K562 (cell line): ENCODE results near the gene RNF217. TPM values are rescaled to one million over a fixed set of nuclear protein-coding genes. Genes with fewer than 3 reads are reported as not detected.

Experiments used
- C11orf30 ChIP-seq: fragments of 450-650 bp; IDR thresholded peaks from 2 replicates; pipeline ENCODE4 v1.6.1; 2016; ENCODE audit warnings: low read depth, mild to moderate bottlenecking
- L3MBTL2 ChIP-seq: fragments of 450-650 bp; IDR thresholded peaks from 2 replicates; pipeline ENCODE4 v1.6.1; 2016; ENCODE audit warnings: mild to moderate bottlenecking, moderate library complexity
- MAFG ChIP-seq: fragments of 450-650 bp; conservative IDR thresholded peaks from 2 replicates; pipeline ENCODE4 v1.6.1; 2016; ENCODE audit warnings: missing genetic modification characterization, missing compliant biosample characterization
- NONO ChIP-seq, 2 experiments: fragments of 200-400 bp in 1 of 2; fragments of 450-650 bp in 1 of 2; formaldehyde crosslinking in 1 of 2; IDR thresholded peaks; 2 replicates each; pipeline ENCODE4 v1.6.1; 2017; ENCODE audit warnings: low read depth in 2 of 2, mild to moderate bottlenecking in 2 of 2, moderate library complexity in 2 of 2, low read length in 1 of 2
- PHF21A ChIP-seq: fragments of 450-650 bp; IDR thresholded peaks from 2 replicates; pipeline ENCODE4 v1.6.1; 2017; ENCODE audit warnings: low read depth, borderline replicate concordance
- POLR2H ChIP-seq: IDR thresholded peaks from 2 replicates; pipeline ENCODE4 v1.6.1; 2016; ENCODE audit warnings: missing genetic modification characterization, low read depth, mild to moderate bottlenecking, control low read depth, missing compliant biosample characterization, moderate library complexity
- RAD51 ChIP-seq: fragments of 450-650 bp; IDR thresholded peaks from 2 replicates; pipeline ENCODE4 v1.7.1; 2016; ENCODE audit warnings: low read depth, mild to moderate bottlenecking, borderline replicate concordance
- TAF7 ChIP-seq: fragments of 450-650 bp; IDR thresholded peaks from 2 replicates; pipeline ENCODE4 v1.6.1; 2016; ENCODE audit warnings: missing genetic modification characterization, missing compliant biosample characterization
- polyA plus RNA-seq, 8 experiments: library from polyadenylated mRNA; depleted of rRNA in 4 of 8; stranded (reverse) in 5 of 8; unstranded in 3 of 8; fragments of >200 nt; fragmentation: Nextera tagmentation in 2 of 8; fragmentation: Illumina TruSeq in 1 of 8; extraction: Ambion mirVana in 2 of 8; extraction: Trizol in 1 of 8; gene quantifications; 2 replicates each; pipeline versions ENCODE4 v1.2.1 to v1.2.3, GENCODE V29; 2011 to 2014; ENCODE audit warnings: inconsistent platforms in 1 of 8, missing spikeins in 1 of 8
- total RNA-seq, 7 experiments: library from RNA; depleted of rRNA in 6 of 7; stranded (reverse); fragments of >200 nt in 6 of 7; fragmentation: Illumina TruSeq in 2 of 7; extraction: Trizol in 2 of 7; gene quantifications; 2 replicates each; pipeline versions ENCODE4 v1.2.1 to v1.2.3, GENCODE V29; 2011 to 2021; ENCODE audit warnings: low replicate concordance in 1 of 7
- TF ChIP-seq, protein P1 (sequence below): fragments of 250-450 bp; sonication (Bioruptor Pico); IDR thresholded peaks from 2 replicates; pipeline ENCODE4 v1.5.0; 2021; ENCODE audit warnings: mild to moderate bottlenecking, moderate library complexity
- TF ChIP-seq, protein P2 (sequence below), 3 experiments: fragments of 200-800 bp in 1 of 3; fragments of 250-450 bp in 1 of 3; fragments of 450-650 bp in 1 of 3; sonication (Bioruptor Pico) in 1 of 3; sonication (Bioruptor generic) in 1 of 3; formaldehyde crosslinking in 1 of 3; IDR thresholded peaks; 2 replicates each; pipeline versions ENCODE4 v1.6.1 to v1.8.0; 2016 to 2022; ENCODE audit warnings: mild to moderate bottlenecking in 2 of 3, missing genetic modification characterization in 2 of 3, missing compliant biosample characterization in 1 of 3, moderate library complexity in 1 of 3
- TF ChIP-seq, protein P3 (sequence below): fragments of 450-650 bp; IDR thresholded peaks from 2 replicates; pipeline ENCODE4 v1.6.1; 2017; ENCODE audit warnings: antibody characterized with exemption, mild to moderate bottlenecking

Gene RNF217
- total and polyA plus RNA-seq, 9 of the 15 experiments (the other 6 are each of a cell fraction or from before 2014, with no cell fraction given) = 2.9 to 25.6 (median 12.0) TPM

DNA sequence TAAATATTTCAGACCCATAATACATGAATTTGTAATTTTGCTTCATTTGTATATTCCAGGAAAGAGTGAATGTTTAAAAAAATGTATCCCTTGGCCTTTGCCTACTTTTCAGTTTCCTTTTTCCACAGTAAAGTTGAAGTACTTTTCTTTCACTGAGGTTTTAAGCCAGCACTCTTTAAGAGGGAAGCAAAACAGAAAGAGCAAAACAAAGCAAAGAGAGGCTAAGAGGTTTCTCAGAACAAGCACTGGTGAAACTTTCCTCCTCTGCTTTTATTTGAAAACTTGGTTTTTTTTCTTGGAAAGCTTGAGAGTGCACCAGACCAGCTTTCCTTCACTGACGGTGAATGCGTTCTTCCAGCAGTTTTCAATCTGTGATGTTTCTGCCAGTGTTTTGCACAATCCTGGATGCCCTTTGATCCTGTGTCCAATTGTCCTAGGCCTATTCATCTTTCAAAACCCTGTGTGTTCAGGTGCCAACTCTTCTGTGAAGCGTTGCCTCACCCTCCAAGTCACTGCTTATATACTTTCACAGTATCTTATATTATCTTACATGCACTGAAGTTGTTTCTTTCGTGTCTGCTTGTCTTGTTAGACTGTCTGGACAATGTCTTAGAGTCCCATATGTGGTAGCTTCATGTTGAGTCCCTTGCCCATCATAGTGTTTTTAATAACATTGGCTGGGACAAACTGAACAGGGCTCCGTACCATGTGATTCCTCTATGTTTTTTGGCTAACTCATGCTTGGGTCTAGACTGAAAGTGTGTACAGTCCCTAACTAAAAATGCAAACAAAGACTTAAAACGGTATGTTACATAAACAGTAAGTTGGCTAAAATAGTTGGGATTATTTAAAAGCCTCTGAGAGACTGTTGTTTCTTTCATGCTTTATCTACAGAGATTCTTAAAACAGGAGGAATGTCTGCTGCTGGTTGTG, 1.9 kb downstream of the RNF217 start (continued):
- TF ChIP-seq, protein P1, sequence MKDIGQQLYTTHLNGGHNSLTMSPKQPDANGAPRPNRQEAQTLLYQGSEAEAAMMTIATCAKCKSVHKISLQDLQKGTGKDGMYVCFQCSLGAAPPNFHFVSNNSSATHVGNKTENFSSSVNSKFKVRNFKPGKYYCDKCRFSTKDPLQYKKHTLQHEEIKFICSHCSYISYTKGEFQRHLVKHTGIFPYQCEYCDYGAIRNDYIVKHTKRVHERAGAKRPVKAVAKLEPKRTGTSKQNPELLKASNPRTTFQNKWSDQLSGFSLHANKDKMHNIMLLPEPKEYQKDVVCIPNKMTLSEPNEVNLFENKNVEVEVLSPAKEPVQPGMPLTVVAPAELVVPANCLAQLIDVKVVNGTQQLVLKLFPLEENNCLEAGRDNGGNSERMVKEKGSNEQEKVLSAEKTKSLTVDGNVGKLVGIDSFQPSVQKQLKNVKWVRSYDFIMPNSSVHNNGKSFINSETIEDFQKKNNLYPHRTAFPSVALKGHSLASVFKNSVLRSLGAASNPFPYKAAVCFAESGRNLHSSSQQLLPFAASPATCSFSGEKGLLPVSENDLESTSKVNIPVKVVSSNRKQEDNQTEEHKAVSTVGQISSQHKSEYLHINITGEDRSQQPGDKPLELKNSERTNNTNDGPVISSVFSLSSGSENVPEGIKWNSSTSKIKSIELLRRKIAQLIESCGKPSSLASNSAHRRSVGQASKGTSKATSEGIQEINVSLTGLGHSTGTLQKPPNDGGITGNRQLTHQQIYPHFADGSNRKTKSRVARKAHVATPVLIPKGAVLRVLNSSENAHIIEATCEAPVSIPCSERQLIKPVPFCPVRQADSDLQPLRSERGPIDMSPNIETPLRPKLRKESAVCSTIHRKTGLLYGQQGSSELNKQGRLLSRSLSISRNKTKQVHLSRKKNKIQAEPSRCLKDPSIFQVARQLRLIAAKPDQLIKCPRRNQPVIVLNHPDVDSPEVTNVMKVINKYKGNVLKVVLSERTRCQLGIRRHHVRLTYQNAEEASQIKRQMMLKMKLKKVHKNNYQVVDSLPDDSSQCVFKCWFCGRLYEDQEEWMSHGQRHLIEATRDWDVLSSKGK (CRISPR knock-in tag) = no peak
- TF ChIP-seq NONO (IDR thresholded peaks at IDR 0.05; ENCODE audit: low read depth in 2 of 2, low read length in 1 of 2) (no peak), TAF7 (no peak), MAFG (tag) (0 out of 2 replicates have a peak, but pooled peaks have one; percentile 24), C11orf30 (peak; percentile 55; the same call in 1 of the 2 replicates), L3MBTL2 (0 out of 2 replicates have a peak, but pooled peaks have one; percentile 11), RAD51 (peak; percentile 35; the same call in 1 of the 2 replicates), POLR2H (tag) (peak; percentile 38; the same call in 1 of the 2 replicates), PHF21A (no peak)
- TF ChIP-seq, protein P2, sequence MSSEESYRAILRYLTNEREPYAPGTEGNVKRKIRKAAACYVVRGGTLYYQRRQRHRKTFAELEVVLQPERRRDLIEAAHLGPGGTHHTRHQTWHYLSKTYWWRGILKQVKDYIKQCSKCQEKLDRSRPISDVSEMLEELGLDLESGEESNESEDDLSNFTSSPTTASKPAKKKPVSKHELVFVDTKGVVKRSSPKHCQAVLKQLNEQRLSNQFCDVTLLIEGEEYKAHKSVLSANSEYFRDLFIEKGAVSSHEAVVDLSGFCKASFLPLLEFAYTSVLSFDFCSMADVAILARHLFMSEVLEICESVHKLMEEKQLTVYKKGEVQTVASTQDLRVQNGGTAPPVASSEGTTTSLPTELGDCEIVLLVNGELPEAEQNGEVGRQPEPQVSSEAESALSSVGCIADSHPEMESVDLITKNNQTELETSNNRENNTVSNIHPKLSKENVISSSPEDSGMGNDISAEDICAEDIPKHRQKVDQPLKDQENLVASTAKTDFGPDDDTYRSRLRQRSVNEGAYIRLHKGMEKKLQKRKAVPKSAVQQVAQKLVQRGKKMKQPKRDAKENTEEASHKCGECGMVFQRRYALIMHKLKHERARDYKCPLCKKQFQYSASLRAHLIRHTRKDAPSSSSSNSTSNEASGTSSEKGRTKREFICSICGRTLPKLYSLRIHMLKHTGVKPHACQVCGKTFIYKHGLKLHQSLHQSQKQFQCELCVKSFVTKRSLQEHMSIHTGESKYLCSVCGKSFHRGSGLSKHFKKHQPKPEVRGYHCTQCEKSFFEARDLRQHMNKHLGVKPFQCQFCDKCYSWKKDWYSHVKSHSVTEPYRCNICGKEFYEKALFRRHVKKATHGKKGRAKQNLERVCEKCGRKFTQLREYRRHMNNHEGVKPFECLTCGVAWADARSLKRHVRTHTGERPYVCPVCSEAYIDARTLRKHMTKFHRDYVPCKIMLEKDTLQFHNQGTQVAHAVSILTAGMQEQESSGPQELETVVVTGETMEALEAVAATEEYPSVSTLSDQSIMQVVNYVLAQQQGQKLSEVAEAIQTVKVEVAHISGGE (CRISPR knock-in tag; IDR thresholded peaks at IDR 0.05) = 0 out of 6 replicates have a peak, but pooled peaks of 1 of the 3 experiments have one; percentile 0
- TF ChIP-seq, protein P3, sequence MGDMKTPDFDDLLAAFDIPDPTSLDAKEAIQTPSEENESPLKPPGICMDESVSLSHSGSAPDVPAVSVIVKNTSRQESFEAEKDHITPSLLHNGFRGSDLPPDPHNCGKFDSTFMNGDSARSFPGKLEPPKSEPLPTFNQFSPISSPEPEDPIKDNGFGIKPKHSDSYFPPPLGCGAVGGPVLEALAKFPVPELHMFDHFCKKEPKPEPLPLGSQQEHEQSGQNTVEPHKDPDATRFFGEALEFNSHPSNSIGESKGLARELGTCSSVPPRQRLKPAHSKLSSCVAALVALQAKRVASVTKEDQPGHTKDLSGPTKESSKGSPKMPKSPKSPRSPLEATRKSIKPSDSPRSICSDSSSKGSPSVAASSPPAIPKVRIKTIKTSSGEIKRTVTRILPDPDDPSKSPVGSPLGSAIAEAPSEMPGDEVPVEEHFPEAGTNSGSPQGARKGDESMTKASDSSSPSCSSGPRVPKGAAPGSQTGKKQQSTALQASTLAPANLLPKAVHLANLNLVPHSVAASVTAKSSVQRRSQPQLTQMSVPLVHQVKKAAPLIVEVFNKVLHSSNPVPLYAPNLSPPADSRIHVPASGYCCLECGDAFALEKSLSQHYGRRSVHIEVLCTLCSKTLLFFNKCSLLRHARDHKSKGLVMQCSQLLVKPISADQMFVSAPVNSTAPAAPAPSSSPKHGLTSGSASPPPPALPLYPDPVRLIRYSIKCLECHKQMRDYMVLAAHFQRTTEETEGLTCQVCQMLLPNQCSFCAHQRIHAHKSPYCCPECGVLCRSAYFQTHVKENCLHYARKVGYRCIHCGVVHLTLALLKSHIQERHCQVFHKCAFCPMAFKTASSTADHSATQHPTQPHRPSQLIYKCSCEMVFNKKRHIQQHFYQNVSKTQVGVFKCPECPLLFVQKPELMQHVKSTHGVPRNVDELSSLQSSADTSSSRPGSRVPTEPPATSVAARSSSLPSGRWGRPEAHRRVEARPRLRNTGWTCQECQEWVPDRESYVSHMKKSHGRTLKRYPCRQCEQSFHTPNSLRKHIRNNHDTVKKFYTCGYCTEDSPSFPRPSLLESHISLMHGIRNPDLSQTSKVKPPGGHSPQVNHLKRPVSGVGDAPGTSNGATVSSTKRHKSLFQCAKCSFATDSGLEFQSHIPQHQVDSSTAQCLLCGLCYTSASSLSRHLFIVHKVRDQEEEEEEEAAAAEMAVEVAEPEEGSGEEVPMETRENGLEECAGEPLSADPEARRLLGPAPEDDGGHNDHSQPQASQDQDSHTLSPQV = peak; percentile 57
